GM18873 (cell line): ENCODE measurements around the gene ZNF521.
"Not testable (repeated sequence)": the region's sequence is repeated elsewhere in the genome, so short reads cannot be mapped to it uniquely, and the experiment has no call there.

Source experiments
- ATAC-seq: cut with Tn5 transposase; IDR thresholded peaks from one replicate; pipeline ENCODE4 v1.9.1; 2021; ENCODE audit warnings: mild to moderate bottlenecking, moderate library complexity, moderate number of reproducible peaks; ENCODE audit not compliant: unreplicated experiment, low FRiP score

ZNF521 gene

DNA sequence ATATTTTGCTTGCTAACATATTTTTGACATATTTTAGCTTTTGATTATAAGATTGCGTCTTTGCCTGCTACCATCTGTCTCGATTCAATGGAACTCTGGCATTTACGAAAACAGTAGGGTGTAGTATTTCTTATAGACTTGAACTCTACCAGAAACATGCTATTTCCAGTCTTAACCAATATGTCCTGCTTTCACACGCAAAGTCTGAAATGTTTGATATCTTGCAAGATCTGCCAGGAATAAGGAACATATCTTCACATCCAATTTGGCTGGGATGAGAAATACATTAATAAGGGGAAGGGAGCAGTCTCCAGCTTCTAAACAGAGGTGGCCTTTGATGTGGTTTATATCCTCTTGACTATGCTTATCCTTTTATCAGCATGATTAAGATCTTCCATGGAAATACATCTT, 299.4 kb downstream of the ZNF521 start:
- no peak for ATAC-seq

DNA sequence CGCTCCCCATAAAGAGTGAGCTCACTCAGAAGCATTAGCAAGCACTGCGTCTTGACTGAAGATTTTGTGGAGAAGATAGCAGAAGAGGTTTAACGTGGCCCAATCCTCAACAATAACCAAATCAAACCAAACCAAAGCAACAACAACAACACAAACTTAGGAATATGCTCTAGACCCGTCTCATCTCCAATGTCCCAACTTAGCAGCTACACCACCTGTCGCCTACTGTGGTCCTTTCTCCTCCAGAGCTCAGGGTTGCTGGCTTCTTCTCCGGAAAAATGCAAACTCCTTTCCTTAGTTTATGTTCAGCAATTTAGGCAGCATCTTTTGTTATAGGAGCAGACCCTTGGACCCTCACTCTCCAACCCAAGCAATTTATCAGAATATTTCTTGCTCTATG, 301.4 kb downstream of the ZNF521 start:
- ATAC-seq, result no peak

DNA sequence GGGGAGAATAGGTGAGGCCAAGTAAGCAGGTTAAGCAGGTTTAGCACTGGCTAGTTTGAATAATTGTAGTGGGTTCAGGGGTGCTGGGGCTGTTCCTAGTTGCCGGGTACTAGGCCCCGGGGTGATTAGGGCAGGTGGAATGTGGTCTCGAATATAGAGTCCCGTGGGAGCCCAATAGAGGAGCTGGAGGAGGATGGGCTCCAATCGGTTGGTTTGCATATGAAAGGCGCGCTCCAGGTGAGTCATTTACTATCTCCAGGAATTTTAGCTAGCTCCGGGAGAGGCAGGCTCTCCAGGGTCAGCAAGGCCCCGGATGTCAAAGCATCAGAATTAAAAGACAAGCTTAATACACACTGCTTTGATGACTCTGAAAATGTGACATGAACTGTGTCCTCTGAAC, 304.0 kb downstream of the ZNF521 start:
- ATAC-seq, result no peak

DNA sequence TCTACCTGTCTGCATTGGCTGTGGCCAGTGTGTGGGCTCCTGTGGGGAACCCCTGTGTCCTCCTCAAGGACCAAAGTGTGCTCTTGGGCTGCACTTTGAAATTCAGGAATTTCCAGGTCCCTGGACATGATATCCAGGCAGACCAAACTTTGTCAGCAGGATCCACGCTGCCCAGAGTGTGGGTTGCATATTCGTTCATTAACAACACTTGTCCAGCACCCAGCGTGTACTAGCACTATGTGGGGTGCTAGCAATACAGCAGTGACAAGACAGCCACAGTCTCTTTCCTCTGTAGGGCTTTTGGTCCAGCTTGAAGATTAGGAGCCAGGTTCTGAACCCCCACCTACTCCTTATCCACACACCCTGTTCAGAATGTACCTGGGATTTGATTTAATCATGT, 304.5 kb downstream of the ZNF521 start:
- ATAC-seq, result no peak

DNA sequence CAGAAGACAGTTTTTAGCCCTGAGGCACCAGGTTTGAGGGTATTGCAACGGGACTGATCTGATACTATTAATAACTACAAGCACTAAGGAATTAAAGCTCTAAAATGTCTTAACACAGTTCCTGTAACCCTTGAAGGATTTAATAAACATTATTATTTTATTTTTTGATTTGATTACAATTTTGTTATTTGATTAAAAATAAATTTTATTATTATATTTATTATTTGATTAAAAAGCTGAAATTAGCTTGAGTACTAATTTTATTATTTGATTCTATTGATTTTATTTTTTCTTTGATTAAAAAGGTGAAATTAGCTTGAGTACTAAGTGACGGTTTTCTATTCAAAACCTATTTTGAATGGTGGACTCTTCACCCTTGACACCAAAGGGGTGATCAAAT, 307.3 kb downstream of the ZNF521 start:
- ATAC-seq, result no peak

DNA sequence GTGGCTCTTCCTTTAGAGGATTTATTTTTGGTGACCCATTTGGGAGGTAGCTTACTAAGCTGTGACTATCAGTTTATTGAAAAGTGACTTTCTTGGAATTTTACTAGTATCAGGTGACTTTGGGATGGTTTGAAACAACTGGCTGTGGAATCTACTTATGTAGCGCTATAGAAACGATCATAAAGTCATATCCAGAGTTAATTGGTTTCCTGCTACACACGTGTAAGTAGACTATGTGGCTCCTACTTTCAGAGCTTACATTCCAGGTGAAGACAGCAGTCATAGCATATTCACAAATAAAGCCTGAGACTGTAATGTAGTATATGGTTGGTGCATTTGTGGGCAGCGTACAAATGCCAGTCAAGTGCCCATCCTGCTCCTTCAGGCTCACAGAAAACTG, 308.9 kb downstream of the ZNF521 start:
- no peak for ATAC-seq

DNA sequence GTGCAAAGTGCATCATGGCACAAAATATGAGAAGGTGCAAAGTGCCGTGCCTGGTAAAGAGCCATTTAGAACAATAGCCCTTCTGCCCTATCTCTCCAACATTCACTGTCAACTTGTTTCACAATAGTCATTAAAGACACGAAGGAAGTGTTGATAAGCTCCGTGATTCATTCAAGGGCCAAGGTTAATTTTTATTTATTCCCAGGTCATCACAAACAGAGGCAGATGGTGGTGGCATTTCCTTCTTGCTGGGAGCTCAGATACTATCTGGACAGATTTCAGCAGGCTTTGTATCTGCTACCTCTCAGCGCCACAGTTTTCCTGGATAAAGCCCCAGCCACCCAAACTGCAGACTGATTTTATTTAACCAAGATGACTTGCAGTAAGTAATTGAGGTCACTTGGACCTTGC, 309.3 kb downstream of the ZNF521 start:
- ATAC-seq, result no peak

DNA sequence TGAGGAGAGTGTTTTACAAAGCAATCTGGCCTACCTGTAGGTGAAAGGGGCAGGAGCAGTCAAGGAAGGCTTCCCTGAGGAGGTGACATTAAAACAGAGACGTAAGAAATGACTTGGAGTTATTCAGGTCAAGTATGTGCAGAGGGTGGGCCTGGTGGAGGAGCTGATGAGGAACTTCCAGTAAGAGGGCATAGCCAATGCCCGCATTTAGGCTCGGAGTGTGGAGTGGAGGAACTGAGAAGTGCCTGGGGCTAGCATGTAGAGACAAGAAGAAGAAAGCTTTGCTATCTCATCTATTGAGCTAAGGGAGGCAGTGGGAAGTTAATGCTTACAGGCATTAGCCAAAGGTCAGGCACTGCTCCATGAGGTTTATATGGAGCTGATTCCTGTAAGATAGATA, 312.2 kb downstream of the ZNF521 start:
- no peak for ATAC-seq

DNA sequence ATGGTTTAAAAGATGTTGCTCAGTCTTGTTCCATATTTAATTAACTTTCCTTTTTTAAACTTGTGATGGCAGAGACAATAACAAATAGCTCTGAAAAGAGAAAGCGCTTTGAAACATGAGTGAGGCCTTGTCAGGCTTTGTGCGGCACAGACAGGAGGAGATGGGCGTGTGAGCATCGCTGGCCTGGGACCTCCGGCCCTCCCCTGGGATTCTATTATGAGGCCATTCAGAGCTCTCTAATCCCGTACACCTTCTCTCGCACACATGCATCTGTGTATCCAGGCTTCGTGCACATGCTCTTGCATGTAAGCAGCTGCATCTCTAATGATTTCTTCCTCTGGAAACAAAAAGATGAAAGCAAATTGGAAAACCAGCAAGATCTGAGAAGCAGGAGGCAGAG, 313.7 kb downstream of the ZNF521 start:
- no peak for ATAC-seq

DNA sequence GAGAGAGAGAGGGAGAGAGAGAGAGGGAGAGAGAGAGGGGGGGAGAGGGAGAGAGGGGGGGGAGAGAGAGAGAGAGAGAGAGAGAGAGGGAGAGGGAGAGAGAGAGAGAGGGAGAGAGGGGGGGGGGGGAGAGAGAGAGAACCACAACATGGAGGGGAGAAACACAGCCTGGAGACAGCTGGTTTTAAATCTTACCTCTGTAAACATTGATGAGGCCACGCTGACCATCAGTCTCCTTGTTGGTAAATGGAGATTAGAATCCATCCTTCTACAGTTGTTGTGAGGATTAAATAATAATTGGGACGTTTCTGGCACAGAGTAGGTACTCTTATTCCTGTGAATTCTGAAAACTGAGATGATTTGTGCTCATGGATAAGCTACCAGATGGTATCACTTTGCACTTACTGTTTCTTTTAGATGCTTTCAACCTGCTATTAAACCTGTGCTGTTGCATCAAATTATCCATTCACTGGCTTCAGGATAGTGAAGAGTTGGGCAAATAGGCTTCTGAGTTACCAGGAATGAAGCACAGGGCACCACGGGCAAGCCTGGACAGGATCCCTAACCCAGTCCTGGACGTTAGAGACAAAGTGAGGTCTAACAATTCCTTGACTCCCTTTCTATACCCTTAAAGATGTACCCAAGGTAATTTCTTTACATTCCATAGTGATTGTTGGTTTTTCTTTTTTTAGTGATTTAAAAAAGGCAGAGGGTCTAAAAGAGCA, 318.1 kb downstream of the ZNF521 start:
- ATAC-seq, result no peak

DNA sequence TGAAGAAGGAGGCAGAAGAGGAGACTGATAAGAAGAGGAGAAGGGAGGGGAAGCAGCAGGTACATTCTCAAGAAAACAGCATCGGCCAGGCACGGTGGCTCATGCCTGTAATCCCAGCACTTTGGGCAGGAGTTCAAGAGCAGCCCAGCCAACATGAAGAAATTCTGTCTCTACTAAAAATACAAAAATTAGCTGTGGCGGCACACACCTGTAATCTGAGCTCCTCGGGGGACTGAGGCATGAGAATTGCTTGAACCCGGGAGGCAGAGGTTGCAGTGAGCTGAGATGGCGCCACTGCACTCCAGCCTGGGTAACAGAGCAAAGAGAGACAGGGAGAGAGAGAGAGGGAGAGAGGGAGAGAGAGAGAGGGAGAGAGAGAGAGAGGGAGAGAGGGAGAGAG, 318.8 kb downstream of the ZNF521 start:
- not testable (repeated sequence) for ATAC-seq

DNA sequence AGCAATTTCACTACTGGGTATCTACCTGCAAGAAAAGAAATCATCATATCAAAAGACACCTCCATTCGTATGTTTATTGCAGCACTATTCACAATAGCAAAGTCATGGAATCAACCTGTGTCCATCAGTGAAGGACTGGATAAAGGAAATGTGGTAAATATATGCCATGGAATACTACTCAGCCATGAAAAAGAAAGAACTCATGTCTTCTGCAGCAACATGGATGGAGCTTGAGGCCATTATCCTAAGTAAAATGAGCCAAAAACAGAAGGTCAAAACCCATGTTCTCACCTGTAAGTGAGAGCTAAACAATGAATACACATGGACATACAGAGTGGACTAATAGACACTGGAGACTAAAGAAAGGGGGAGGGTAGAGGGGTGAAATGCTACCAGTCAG, 322.2 kb downstream of the ZNF521 start:
- no peak for ATAC-seq

DNA sequence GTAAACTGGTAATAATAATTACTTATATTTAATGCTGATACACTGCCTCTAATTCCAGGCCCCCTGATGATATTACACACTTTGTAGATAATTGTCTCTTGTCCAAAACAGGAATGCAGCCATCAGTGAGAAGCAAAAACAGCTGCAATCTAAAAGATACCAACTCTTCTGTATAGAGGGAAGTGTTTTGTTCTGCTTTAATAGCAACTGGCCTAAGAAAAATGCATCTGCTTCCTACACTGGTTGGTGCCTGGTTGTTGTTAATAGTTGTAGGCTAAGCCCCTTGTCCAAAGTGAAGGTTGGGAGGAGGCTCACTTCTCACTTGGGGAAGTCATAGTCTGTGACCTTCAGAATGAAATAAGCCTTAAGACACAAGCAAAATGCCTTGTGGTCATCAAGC, 332.0 kb downstream of the ZNF521 start:
- no peak for ATAC-seq

DNA sequence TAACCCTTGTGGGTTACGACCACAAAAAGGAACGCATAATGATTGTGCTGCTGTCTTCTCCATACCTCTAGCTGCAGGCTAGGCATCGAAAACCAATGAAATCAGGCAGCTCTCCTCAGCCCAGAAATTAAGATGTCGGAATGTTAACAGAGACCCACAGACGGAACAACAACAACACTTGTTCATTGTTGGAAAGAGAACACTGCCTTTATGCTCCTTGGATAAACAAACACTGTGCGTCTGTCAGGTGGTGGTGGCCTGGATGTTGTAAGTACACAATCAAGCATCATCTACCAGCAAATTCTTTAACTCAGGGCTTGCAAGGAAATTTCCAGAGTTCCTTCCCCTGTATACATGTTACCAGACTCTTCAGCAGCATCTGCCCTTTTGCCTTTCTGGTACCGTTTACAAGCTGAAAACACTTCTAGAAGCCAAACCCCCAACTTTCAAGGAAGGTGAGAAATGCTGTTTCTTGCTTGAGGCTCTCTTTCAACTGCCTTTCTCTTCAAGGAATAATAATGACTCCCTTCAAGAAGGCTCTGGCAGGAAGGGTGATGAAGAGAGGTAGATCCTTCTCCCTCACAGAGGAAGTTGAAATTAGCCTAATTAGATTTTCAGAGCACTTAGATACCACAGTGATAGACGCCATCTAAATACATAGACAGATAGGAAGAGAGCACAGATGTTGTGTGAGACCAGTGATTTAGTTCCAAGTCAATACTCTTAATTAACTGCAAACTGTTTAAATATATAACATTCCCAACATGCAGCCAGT, 332.7 kb downstream of the ZNF521 start:
- no peak for ATAC-seq

DNA sequence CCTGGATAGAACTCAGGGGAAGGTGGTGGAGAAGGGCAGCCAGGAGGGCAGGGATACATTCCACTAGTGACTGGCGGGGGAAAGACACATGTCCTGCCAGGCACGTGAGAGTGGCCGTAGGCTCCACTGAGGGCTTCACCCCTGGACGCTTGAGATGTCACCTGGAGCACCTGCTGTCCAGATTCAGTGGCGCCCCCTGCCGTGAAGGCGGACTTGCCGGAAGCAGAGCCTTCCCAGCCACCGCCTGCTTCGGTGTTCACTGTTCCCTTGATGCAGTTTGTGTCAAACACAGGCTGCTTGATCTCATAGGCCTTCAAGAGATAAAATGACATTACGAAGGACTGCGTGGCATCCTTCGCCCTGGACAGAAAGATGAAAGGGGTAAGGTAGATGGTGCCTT, 335.3 kb downstream of the ZNF521 start:
- ATAC-seq, result no peak

DNA sequence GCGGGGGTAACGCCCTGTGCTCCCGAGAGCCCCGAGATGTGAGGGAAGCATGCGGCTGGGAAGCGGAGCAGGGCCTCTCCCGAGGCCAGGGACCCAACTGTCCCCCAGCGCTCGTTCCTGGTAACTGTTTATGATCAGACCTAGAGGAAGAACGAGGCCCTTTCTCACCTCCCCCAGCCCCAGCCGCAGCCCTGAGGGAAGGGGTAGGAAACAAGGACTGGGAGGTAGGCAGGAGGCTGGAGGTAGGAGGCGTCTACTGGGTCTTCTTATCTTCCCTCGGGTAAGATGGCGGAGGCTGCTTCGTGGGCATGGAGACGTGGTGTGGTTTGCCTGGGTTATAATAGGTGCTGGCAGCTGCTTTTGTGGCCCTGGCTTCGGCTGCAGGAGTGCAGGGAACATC, 335.8 kb downstream of the ZNF521 start:
- no peak for ATAC-seq
